ENCODE data around the gene KRTAP19-1. TPM values are rescaled to one million over a fixed set of nuclear protein-coding genes. Genes with fewer than 3 reads are reported as not detected.

Gene KRTAP19-1
- polyA plus RNA-seq, 1 donor from 2014 or later, result not detected

DNA sequence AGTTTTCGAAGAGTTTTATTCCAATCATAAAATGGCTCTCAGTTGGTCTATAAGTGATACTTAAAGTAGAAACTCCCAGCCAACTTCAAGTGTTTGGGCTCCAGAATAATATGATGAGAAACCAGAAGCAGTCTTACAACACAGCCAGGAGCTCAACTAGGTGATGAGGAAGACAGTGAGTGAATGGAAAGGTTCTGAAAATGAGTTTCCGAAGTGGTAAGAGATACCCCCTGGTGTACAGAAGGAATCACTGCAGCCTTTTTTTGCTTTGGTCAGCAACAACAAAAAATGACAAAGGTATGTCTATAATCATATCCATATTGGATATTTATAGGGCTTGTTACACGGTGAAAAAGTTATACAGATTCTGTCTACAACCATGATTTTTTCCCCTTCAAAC is 16.5 kb downstream of the KRTAP19-1 start:
- Histone ChIP-seq H3K36me3 (ENCODE audit: insufficient read depth, low read length) (no peaks in the 10 kb centered on the region), H2AFZ (ENCODE audit: low read depth, low read length) (no peak overlapping the region), H3K9ac (ENCODE audit: low read length) (no peak overlapping the region), H3K4me2 (ENCODE audit: low read length) (no peak overlapping the region), H3K27me3 (ENCODE audit: insufficient read depth, low read depth, low read length) (no peaks in the 10 kb centered on the region), H3K4me3 (ENCODE audit: low read length) (no peak overlapping the region), H4K20me1 (ENCODE audit: insufficient read depth) (no peaks in the 10 kb centered on the region), H3K27ac (ENCODE audit: low read length) (no peak overlapping the region), H3K9me2 (ENCODE audit: insufficient read depth, low read length) (no peaks in the 10 kb centered on the region), H3K9me3 (ENCODE audit: low read length) (no peaks in the 10 kb centered on the region), H3K79me2 (replicated peaks; ENCODE audit: insufficient read depth, low read length) (no peaks in the 10 kb centered on the region), H3F3A (ENCODE audit: insufficient read depth, low read length, poor library complexity, severe bottlenecking) (no peaks in the 10 kb centered on the region)
- TF ChIP-seq, protein P1, sequence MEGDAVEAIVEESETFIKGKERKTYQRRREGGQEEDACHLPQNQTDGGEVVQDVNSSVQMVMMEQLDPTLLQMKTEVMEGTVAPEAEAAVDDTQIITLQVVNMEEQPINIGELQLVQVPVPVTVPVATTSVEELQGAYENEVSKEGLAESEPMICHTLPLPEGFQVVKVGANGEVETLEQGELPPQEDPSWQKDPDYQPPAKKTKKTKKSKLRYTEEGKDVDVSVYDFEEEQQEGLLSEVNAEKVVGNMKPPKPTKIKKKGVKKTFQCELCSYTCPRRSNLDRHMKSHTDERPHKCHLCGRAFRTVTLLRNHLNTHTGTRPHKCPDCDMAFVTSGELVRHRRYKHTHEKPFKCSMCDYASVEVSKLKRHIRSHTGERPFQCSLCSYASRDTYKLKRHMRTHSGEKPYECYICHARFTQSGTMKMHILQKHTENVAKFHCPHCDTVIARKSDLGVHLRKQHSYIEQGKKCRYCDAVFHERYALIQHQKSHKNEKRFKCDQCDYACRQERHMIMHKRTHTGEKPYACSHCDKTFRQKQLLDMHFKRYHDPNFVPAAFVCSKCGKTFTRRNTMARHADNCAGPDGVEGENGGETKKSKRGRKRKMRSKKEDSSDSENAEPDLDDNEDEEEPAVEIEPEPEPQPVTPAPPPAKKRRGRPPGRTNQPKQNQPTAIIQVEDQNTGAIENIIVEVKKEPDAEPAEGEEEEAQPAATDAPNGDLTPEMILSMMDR (IDR thresholded peaks at IDR 0.05; ENCODE audit: poor library complexity, severe bottlenecking), result peak; percentile 59
- no peak for TF ChIP-seq EP300 (conservative IDR thresholded peaks at IDR 0.05; ENCODE audit: poor library complexity, severe bottlenecking)
- peak; percentile 61 for TF ChIP-seq RAD21 (conservative IDR thresholded peaks at IDR 0.05)
- peak; percentile 69 for TF ChIP-seq SMC3 (conservative IDR thresholded peaks at IDR 0.05; ENCODE audit: poor library complexity)
- TF ChIP-seq TAF1 (IDR thresholded peaks at IDR 0.05; ENCODE audit: low read depth), result no peak
- TF ChIP-seq, protein P2, sequence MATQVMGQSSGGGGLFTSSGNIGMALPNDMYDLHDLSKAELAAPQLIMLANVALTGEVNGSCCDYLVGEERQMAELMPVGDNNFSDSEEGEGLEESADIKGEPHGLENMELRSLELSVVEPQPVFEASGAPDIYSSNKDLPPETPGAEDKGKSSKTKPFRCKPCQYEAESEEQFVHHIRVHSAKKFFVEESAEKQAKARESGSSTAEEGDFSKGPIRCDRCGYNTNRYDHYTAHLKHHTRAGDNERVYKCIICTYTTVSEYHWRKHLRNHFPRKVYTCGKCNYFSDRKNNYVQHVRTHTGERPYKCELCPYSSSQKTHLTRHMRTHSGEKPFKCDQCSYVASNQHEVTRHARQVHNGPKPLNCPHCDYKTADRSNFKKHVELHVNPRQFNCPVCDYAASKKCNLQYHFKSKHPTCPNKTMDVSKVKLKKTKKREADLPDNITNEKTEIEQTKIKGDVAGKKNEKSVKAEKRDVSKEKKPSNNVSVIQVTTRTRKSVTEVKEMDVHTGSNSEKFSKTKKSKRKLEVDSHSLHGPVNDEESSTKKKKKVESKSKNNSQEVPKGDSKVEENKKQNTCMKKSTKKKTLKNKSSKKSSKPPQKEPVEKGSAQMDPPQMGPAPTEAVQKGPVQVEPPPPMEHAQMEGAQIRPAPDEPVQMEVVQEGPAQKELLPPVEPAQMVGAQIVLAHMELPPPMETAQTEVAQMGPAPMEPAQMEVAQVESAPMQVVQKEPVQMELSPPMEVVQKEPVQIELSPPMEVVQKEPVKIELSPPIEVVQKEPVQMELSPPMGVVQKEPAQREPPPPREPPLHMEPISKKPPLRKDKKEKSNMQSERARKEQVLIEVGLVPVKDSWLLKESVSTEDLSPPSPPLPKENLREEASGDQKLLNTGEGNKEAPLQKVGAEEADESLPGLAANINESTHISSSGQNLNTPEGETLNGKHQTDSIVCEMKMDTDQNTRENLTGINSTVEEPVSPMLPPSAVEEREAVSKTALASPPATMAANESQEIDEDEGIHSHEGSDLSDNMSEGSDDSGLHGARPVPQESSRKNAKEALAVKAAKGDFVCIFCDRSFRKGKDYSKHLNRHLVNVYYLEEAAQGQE (IDR thresholded peaks at IDR 0.05; ENCODE audit: borderline replicate concordance), result no peak
- TF ChIP-seq POLR2AphosphoS5 (IDR thresholded peaks at IDR 0.05), result no peak
- no peak for TF ChIP-seq MXI1 (conservative IDR thresholded peaks at IDR 0.05; ENCODE audit: poor library complexity, severe bottlenecking)
- no peak for TF ChIP-seq EZH2 (IDR thresholded peaks at IDR 0.05; ENCODE audit: borderline replicate concordance, insufficient read depth, low read length, poor library complexity, severe bottlenecking)

DNA sequence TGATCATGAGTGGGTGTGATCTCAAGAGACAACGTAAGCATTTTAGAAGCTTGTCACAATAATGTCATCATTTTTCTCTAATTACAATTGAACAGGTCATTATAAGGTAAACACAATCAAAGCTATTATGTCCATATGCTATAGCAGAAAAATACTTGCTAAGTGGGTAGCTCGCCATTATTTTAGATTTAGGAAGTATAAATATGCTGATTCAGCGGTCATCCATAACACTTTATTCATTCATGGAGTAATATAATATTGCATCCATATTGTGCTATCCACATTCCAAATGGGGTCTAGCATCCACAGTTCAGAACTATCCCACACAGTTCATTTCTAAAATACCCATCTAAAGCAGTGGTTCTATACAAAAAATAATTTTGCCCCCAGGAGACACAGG is 31.7 kb downstream of the KRTAP19-1 start:
- H3K9ac ChIP-seq (ENCODE audit: low read length), result no peak overlapping the region
- no peaks in the 10 kb centered on the region for H4K20me1 ChIP-seq (ENCODE audit: insufficient read depth)
- H3F3A ChIP-seq (ENCODE audit: insufficient read depth, low read length, poor library complexity, severe bottlenecking), result no peaks in the 10 kb centered on the region
- H2AFZ ChIP-seq (ENCODE audit: low read depth, low read length), result no peak overlapping the region
- no peak overlapping the region for H3K4me2 ChIP-seq (ENCODE audit: low read length)
- H3K4me3 ChIP-seq (ENCODE audit: low read length), result no peak overlapping the region
- H3K9me3 ChIP-seq (ENCODE audit: low read length), result no peaks in the 10 kb centered on the region
- H3K27ac ChIP-seq (ENCODE audit: low read length), result no peak overlapping the region
- TF ChIP-seq TAF1 (IDR thresholded peaks at IDR 0.05; ENCODE audit: low read depth), result no peak
- no peak for TF ChIP-seq EP300 (conservative IDR thresholded peaks at IDR 0.05; ENCODE audit: poor library complexity, severe bottlenecking)
- no peak for TF ChIP-seq MXI1 (conservative IDR thresholded peaks at IDR 0.05; ENCODE audit: poor library complexity, severe bottlenecking)
- no peak for TF ChIP-seq SMC3 (conservative IDR thresholded peaks at IDR 0.05; ENCODE audit: poor library complexity)
- TF ChIP-seq, protein P1 (IDR thresholded peaks at IDR 0.05; ENCODE audit: poor library complexity, severe bottlenecking), result no peak
- no peak for TF ChIP-seq EZH2 (IDR thresholded peaks at IDR 0.05; ENCODE audit: borderline replicate concordance, insufficient read depth, low read length, poor library complexity, severe bottlenecking)
- TF ChIP-seq RAD21 (conservative IDR thresholded peaks at IDR 0.05), result no peak
- TF ChIP-seq, protein P2 (IDR thresholded peaks at IDR 0.05; ENCODE audit: borderline replicate concordance), result no peak
- TF ChIP-seq POLR2AphosphoS5 (IDR thresholded peaks at IDR 0.05), result no peak
- no peaks in the 10 kb centered on the region for H3K36me3 ChIP-seq (ENCODE audit: insufficient read depth, low read length)
- H3K27me3 ChIP-seq (ENCODE audit: insufficient read depth, low read depth, low read length), result no peaks in the 10 kb centered on the region
- no peaks in the 10 kb centered on the region for H3K9me2 ChIP-seq (ENCODE audit: insufficient read depth, low read length)
- H3K79me2 ChIP-seq (replicated peaks; ENCODE audit: insufficient read depth, low read length), result no peaks in the 10 kb centered on the region
